H1 (cell line): ENCODE results near the gene CSF2RB.

Experiments
- ATF2 ChIP-seq: IDR thresholded peaks from 2 replicates; pipeline ENCODE4 v1.6.1; 2012; ENCODE audit warnings: low read length, inconsistent platforms
- CEBPB ChIP-seq: IDR thresholded peaks from 2 replicates; pipeline ENCODE4 v1.6.1; 2012; ENCODE audit warnings: low read depth, low read length
- EZH2 ChIP-seq: fragments of 200-600 bp; sonication (generic); IDR thresholded peaks from 2 replicates; pipeline ENCODE4 v1.7.1; 2012; ENCODE audit warnings: low read depth, mild to moderate bottlenecking, moderate library complexity, low read length, inconsistent platforms; ENCODE audit not compliant: severe bottlenecking
- HDAC6 ChIP-seq: IDR thresholded peaks from one replicate; pipeline ENCODE4 v1.7.1; 2012; ENCODE audit warnings: low read depth, mild to moderate bottlenecking, inconsistent platforms, low read length, moderate library complexity
- JUN ChIP-seq: IDR thresholded peaks from 2 replicates; pipeline ENCODE4 v1.6.1; 2011; ENCODE audit warnings: low read depth, mild to moderate bottlenecking, improper control_type of control experiment, low read length
- PHF8 ChIP-seq: fragments of 200-600 bp; sonication (generic); conservative IDR thresholded peaks from 2 replicates; pipeline ENCODE4 v1.7.1; 2012; ENCODE audit warnings: low read depth, mild to moderate bottlenecking, inconsistent platforms, low read length, moderate library complexity
- POLR2A ChIP-seq, 2 experiments: IDR thresholded peaks; 1 replicate in 1 of 2; 2 replicates in 1 of 2; pipeline ENCODE4 v1.6.1; 2011; ENCODE audit warnings: low read depth in 2 of 2, low read length in 2 of 2, mild to moderate bottlenecking in 2 of 2; ENCODE audit errors: control extremely low read depth in 1 of 2
- SP1 ChIP-seq: IDR thresholded peaks from 2 replicates; pipeline ENCODE4 v1.6.1; 2011; ENCODE audit warnings: low read depth, low read length
- SRF ChIP-seq: IDR thresholded peaks from 2 replicates; pipeline ENCODE4 v1.6.1; 2011; ENCODE audit warnings: mild to moderate bottlenecking, low read depth, low read length, moderate library complexity
- YY1 ChIP-seq: IDR thresholded peaks from 2 replicates; pipeline ENCODE4 v1.6.1; 2011; ENCODE audit warnings: low read depth, mild to moderate bottlenecking, low read length
- TF ChIP-seq, protein P1 (sequence below), 3 experiments: IDR thresholded peaks; 1 replicate in 2 of 3; 2 replicates in 1 of 3; pipeline versions ENCODE4 v1.5.1 to v1.6.1; 2011; ENCODE audit warnings: low read length in 3 of 3, mild to moderate bottlenecking in 3 of 3, inconsistent platforms in 2 of 3, low read depth in 1 of 3, moderate library complexity in 1 of 3; ENCODE audit not compliant: insufficient read depth in 1 of 3; ENCODE audit errors: control extremely low read depth in 1 of 3

DNA sequence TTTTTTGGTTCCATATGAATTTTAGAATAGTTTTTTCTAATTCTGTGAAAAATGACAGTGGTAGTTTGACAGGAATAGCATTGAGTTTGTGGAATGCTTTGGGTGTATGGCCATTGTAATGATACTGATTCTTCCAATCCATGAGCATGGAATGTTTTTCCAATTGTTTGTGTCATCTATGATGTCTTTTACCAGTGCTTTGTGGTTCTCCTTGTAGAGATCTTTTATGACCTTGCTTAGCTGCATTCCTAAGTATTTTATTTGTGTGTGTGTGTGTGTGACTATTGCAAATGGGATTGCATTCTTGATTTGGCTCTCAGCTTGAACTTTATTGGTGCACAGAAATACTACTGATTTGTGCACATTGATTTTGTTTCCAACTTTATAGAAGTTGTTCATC, 3.0 kb upstream of the CSF2RB start:
- TF ChIP-seq HDAC6 (no peak), SRF (no peak), ATF2 (no peak), POLR2A (IDR thresholded peaks at IDR 0.05; ENCODE audit: control extremely low read depth in 1 of 2, low read depth in 2 of 2, low read length in 2 of 2) (no peak), SP1 (no peak), YY1 (no peak), EZH2 (no peak), PHF8 (no peak), JUN (no peak), CEBPB (no peak)
- TF ChIP-seq, protein P1, sequence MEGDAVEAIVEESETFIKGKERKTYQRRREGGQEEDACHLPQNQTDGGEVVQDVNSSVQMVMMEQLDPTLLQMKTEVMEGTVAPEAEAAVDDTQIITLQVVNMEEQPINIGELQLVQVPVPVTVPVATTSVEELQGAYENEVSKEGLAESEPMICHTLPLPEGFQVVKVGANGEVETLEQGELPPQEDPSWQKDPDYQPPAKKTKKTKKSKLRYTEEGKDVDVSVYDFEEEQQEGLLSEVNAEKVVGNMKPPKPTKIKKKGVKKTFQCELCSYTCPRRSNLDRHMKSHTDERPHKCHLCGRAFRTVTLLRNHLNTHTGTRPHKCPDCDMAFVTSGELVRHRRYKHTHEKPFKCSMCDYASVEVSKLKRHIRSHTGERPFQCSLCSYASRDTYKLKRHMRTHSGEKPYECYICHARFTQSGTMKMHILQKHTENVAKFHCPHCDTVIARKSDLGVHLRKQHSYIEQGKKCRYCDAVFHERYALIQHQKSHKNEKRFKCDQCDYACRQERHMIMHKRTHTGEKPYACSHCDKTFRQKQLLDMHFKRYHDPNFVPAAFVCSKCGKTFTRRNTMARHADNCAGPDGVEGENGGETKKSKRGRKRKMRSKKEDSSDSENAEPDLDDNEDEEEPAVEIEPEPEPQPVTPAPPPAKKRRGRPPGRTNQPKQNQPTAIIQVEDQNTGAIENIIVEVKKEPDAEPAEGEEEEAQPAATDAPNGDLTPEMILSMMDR (IDR thresholded peaks at IDR 0.05; ENCODE audit: control extremely low read depth in 1 of 3, insufficient read depth in 1 of 3, low read depth in 1 of 3, low read length in 3 of 3) = no peak
